Cerebellar cortex (tissue), 1 donor: Measurements from ENCODE around the gene MSL1.
A peak's percentile ranks its signal among the peaks of the same experiment; 100 is the strongest.

ENCODE experiments used
- DNase-seq: peaks from one replicate; pipeline ENCODE4 v3.0.0-alpha.2; 2015; ENCODE audit warnings: low spot score

The MSL1 gene

GRCh38 chr17:40176754-40177110, 55.0 kb downstream of the MSL1 start:
- no peak for DNase-seq

GRCh38 chr17:40177275-40177874, 55.6 kb downstream of the MSL1 start, which contains the start of gene RAPGEFL1:
Gene RAPGEFL1, plus strand, starts transcription at chr17:40177470. Its CDS starts 392 bp downstream, at chr17:40177862.
- peak; percentile 75 for DNase-seq

- no peak for DNase-seq
These were observed 56.3 kb downstream of the MSL1 start for GRCh38 chr17:40178021-40178601.

DNA sequence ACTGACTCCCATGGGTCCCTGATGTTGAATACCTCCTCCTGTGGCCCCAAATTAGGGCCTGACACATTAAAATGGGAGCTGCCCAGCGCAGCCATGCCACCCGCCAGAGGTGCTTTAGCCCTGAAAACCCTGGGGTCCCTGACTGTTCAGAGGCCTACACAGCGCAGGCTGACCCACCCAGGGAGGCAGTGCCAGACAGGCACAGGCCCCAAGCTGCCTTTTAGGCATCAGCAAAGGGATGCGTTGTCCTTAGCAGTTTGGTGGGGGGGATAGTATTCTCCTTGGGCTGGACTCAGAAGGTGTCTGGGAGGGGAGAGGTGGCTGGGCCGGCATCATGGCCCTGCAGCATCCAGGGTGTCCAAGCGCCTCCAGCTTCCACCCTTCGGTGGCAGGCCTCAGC, 56.9 kb downstream of the MSL1 start:
- no peak for DNase-seq

GRCh38 chr17:40179923-40180659, 58.3 kb downstream of the MSL1 start:
- DNase-seq: no peak

DNA sequence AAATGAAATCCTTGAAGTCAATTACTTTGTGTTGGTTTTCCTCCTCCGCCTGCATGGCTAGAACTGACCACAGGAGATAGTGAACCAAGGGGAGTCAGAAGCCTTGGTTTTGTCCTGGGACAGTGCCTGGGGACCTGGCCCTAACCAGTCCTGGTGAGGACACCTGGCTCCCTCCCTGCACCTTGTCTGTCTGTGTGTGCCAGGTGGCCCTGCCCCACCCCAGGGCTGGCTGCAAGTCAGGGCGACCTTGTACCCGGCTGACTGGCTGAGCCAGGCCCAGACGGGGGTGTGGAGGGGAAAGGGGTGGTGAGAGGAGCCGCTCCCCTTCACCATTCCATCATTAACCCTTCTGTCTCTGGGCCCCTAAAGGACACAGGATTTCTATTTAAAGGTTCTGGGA, 58.9 kb downstream of the MSL1 start:
- DNase-seq: no peak

DNA sequence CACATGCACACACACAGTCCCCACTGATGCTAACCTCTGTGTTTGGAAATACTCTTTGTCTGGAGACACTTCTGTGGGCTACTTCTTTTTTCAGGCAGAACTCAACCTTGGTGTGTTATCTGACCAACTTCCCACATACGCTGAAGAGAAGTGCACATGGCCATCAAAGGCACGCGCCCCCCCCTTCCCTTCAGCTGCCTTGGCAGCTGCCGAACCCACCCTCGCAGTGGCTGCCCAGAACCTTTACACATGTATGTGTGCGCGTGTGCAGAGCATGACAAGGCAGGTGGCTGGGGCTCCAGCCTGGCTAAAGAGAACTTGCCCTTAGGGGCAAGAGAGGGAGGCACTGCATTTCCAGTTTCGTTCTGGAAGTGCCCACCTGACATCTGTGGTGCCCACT, 59.4 kb downstream of the MSL1 start:
- no peak for DNase-seq

- no peak for DNase-seq
These were observed 60.8 kb downstream of the MSL1 start for GRCh38 chr17:40182606-40183005.
